Measurements from ENCODE around the gene RAB31.

Gene RAB31

GRCh38 chr18:9796935-9797549, 88.9 kb downstream of the RAB31 start:
- no peak for DNase-seq

GRCh38 chr18:9802175-9803062, 94.3 kb downstream of the RAB31 start:
- no peak for DNase-seq

GRCh38 chr18:9803063-9803697, 95.1 kb downstream of the RAB31 start:
- no peak for DNase-seq

GRCh38 chr18:9803698-9804516, 95.8 kb downstream of the RAB31 start:
- DNase-seq = no peak

GRCh38 chr18:9804517-9805104, 96.5 kb downstream of the RAB31 start:
- no peak for DNase-seq

GRCh38 chr18:9806905-9807304, 98.8 kb downstream of the RAB31 start:
- DNase-seq = no peak

GRCh38 chr18:9808295-9809241, 100.5 kb downstream of the RAB31 start:
- DNase-seq = no peak

GRCh38 chr18:9809697-9810096, 101.6 kb downstream of the RAB31 start:
- DNase-seq = no peak

GRCh38 chr18:9810299-9810698, 102.2 kb downstream of the RAB31 start:
- no peak for DNase-seq

GRCh38 chr18:9810994-9811705, 103.0 kb downstream of the RAB31 start:
- DNase-seq = no peak

GRCh38 chr18:9811978-9812377, 103.9 kb downstream of the RAB31 start:
- no peak for DNase-seq

- DNase-seq = peak; percentile 88
These were observed 106.3 kb downstream of the RAB31 start for GRCh38 chr18:9814431-9814830.

GRCh38 chr18:9817286-9817685, 109.2 kb downstream of the RAB31 start:
- DNase-seq = no peak

- no peak for DNase-seq
These were observed 109.8 kb downstream of the RAB31 start for GRCh38 chr18:9817725-9818422.

GRCh38 chr18:9818423-9818734, 110.3 kb downstream of the RAB31 start:
- DNase-seq = no peak

- no peak for DNase-seq
These were observed 112.0 kb downstream of the RAB31 start for GRCh38 chr18:9820127-9820526.

GRCh38 chr18:9820719-9821118, 112.6 kb downstream of the RAB31 start:
- no peak for DNase-seq

- no peak for DNase-seq
These were observed 114.6 kb downstream of the RAB31 start for GRCh38 chr18:9822587-9823185.

GRCh38 chr18:9823805-9824473, 115.8 kb downstream of the RAB31 start:
- peak; percentile 62 for DNase-seq

Measured in fibroblast of skin of right biceps (primary cell).